CD14-positive monocyte (primary cell): ENCODE measurements around the gene EPGN. TPM values are rescaled to one million over a fixed set of nuclear protein-coding genes. Genes with fewer than 3 reads are reported as not detected.

Experiments used
- DNase-seq, 3 donors: peaks; one replicate each; pipeline ENCODE4 v3.0.0-alpha.2; 2011 to 2022
- H2AFZ ChIP-seq: 2 replicates; pipeline ENCODE4 v1.6.0; 2012; ENCODE audit warnings: mild to moderate bottlenecking, low read depth, low read length, inconsistent platforms; ENCODE audit not compliant: insufficient read depth, poor library complexity, severe bottlenecking
- H3K27ac ChIP-seq, 2 donors: 1 replicate in 1 of 2; 2 replicates in 1 of 2; pipeline ENCODE4 v1.5.1; 2012 to 2013; ENCODE audit warnings: low read length in 2 of 2, control low read depth in 1 of 2, inconsistent platforms in 1 of 2, low read depth in 1 of 2, mild to moderate bottlenecking in 1 of 2
- H3K27me3 ChIP-seq, 2 donors: one replicate each; pipeline versions ENCODE4 v1.6.0 to v1.6.1; 2011 to 2013; ENCODE audit warnings: low read length in 2 of 2; ENCODE audit not compliant: control insufficient read depth in 2 of 2, insufficient read depth in 2 of 2
- H3K36me3 ChIP-seq, 2 donors: replicated peaks in 1 of 2; 1 replicate in 1 of 2; 2 replicates in 1 of 2; pipeline versions ENCODE4 v1.5.1 to v1.6.1; 2012 to 2013; ENCODE audit warnings: low read length in 2 of 2, control low read depth in 1 of 2, inconsistent platforms in 1 of 2, mild to moderate bottlenecking in 1 of 2; ENCODE audit not compliant: insufficient read depth in 2 of 2, control insufficient read depth in 1 of 2
- H3K4me1 ChIP-seq, 2 donors: 1 replicate in 1 of 2; 2 replicates in 1 of 2; pipeline versions ENCODE4 v1.5.1 to v1.6.1; 2012 to 2013; ENCODE audit warnings: low read length in 2 of 2, control low read depth in 1 of 2, inconsistent platforms in 1 of 2, mild to moderate bottlenecking in 1 of 2, moderate library complexity in 1 of 2; ENCODE audit not compliant: insufficient read depth in 2 of 2, control insufficient read depth in 1 of 2
- H3K4me2 ChIP-seq: replicated peaks from 2 replicates; pipeline ENCODE3; 2012; ENCODE audit warnings: low read length, moderate library complexity, mild to moderate bottlenecking; ENCODE audit not compliant: poor library complexity, severe bottlenecking; ENCODE audit errors: extremely low read depth
- H3K4me3 ChIP-seq, 3 experiments: fragments of 200-600 bp in 1 of 3; sonication (generic) in 1 of 3; replicated peaks in 1 of 3; 1 replicate in 2 of 3; 2 replicates in 1 of 3; pipeline ENCODE4 v1.5.1; 2011 to 2013; ENCODE audit warnings: low read length in 3 of 3, mild to moderate bottlenecking in 3 of 3, control low read depth in 2 of 3, low read depth in 2 of 3, inconsistent platforms in 1 of 3, moderate library complexity in 1 of 3
- H3K79me2 ChIP-seq: 2 replicates; pipeline ENCODE4 v1.6.0; 2012; ENCODE audit warnings: mild to moderate bottlenecking, control low read depth, inconsistent platforms, low read length, moderate library complexity; ENCODE audit not compliant: insufficient read depth
- H3K9ac ChIP-seq: 2 replicates; pipeline ENCODE4 v1.6.0; 2017; ENCODE audit warnings: low read length, mild to moderate bottlenecking; ENCODE audit not compliant: insufficient read depth, poor library complexity, severe bottlenecking
- H3K9me3 ChIP-seq, 2 donors: replicated peaks in 1 of 2; 1 replicate in 1 of 2; 2 replicates in 1 of 2; pipeline versions ENCODE4 v1.5.1 to v1.6.1; 2012 to 2013; ENCODE audit warnings: low read length in 2 of 2, control low read depth in 1 of 2; ENCODE audit not compliant: control insufficient read depth in 1 of 2, insufficient read depth in 1 of 2
- H4K20me1 ChIP-seq: 2 replicates; pipeline ENCODE4 v1.6.0; 2012; ENCODE audit warnings: mild to moderate bottlenecking, low read length, control low read depth, moderate library complexity; ENCODE audit not compliant: insufficient read depth
- H3K27ac Mint-ChIP-seq, 7 donors: one replicate each; pipeline ENCODE4 v1.8.0; 2020; ENCODE audit warnings: mild to moderate bottlenecking in 7 of 7, mixed read lengths in 7 of 7, moderate library complexity in 6 of 7, inconsistent platforms in 2 of 7
- H3K27me3 Mint-ChIP-seq, 3 donors: one replicate each; pipeline ENCODE4 v1.8.0; 2021 to 2022; ENCODE audit warnings: low read depth in 3 of 3, mild to moderate bottlenecking in 3 of 3, mixed read lengths in 3 of 3, moderate library complexity in 3 of 3, inconsistent platforms in 1 of 3
- H3K36me3 Mint-ChIP-seq, 2 donors: one replicate each; pipeline ENCODE4 v1.8.0; 2020; ENCODE audit warnings: mixed read lengths in 2 of 2, inconsistent platforms in 1 of 2, mild to moderate bottlenecking in 1 of 2
- H3K4me1 Mint-ChIP-seq: one replicate; pipeline ENCODE4 v1.8.0; 2020; ENCODE audit warnings: mild to moderate bottlenecking, mixed read lengths
- H3K4me3 Mint-ChIP-seq, 2 donors: one replicate each; pipeline ENCODE4 v1.8.0; 2020; ENCODE audit warnings: mild to moderate bottlenecking in 2 of 2, mixed read lengths in 2 of 2, moderate library complexity in 1 of 2
- H3K9me3 Mint-ChIP-seq, 7 donors: one replicate each; pipeline ENCODE4 v1.8.0; 2020 to 2022; ENCODE audit warnings: mixed read lengths in 7 of 7, mild to moderate bottlenecking in 6 of 7, moderate library complexity in 6 of 7, inconsistent platforms in 2 of 7
- CTCF ChIP-seq: fragments of 200-600 bp; IDR thresholded peaks from one replicate; pipeline ENCODE4 v1.8.0; 2022; ENCODE audit warnings: antibody characterized with exemption, mild to moderate bottlenecking
- WGBS: methylation state at CpG from one replicate; pipeline ENCODE4 v1.1.5; 2013; ENCODE audit warnings: missing lambda C conversion rate; ENCODE audit not compliant: insufficient coverage; 5-methylcytosine and 5-hydroxymethylcytosine counted together
- intact Hi-C, 2 donors: fragments of 100-400 bp; cut with micrococcal nuclease; formaldehyde crosslinking; loops; one replicate each; pipeline versions ENCODE4 v1.15.0 to v1.15.1; 2023
- polyA plus RNA-seq, 3 donors: library from polyadenylated mRNA; depleted of rRNA in 1 of 3; unstranded in 2 of 3; stranded (reverse) in 1 of 3; fragments of 300-500 nt in 2 of 3; fragments of >200 nt in 1 of 3; fragmentation: Illumina TruSeq in 2 of 3; gene quantifications; 1 replicate in 2 of 3; 2 replicates in 1 of 3; pipeline ENCODE4 v1.2.3, GENCODE V29; 2012 to 2021

EPGN gene
- polyA plus RNA-seq, 3 donors, result not detected

GRCh38 chr4:74328501-74328900 lies 20.2 kb downstream of the EPGN start:
- Histone ChIP-seq H3K4me3 (no peak overlapping the region), H3K9ac (no peak overlapping the region), H3K9me3 (no peaks in the 10 kb centered on the region), H4K20me1 (no peaks in the 10 kb centered on the region), H3K36me3 (no peaks in the 10 kb centered on the region), H3K4me2 (no peak overlapping the region), H2AFZ (no peak overlapping the region), H3K79me2 (no peaks in the 10 kb centered on the region), H3K27me3 (no peaks in the 10 kb centered on the region), H3K4me1 (peaks cover 16 to 21% of the 10 kb centered on the region in 2 donors), H3K27ac (no peak overlapping the region)
- Mint-ChIP-seq H3K36me3 (no peaks in the 10 kb centered on the region), H3K4me1 (peaks cover 42% of the 10 kb centered on the region), H3K4me3 (no peak overlapping the region), H3K27me3 (no peaks in the 10 kb centered on the region), H3K9me3 (peaks cover 0 to 2% (median 0%) of the 10 kb centered on the region in 7 donors), H3K27ac (peak overlapping the region in 4 of 7 donors; percentile 10 to 93 (median 74))
- no CpG with 5 or more reads among the region's 1 CpG for WGBS
- no peak for DNase-seq
- intact Hi-C loops, result loop anchor here in 1 of 2 donors (10.0 kb wide), 2 partner anchors 116 to 296 kb away; partner anchors contain the start of gene AREG
- no peak for TF ChIP-seq CTCF

- H3K27me3 ChIP-seq, result no peaks in the 10 kb centered on the region
- H3K9ac ChIP-seq, result no peak overlapping the region
- no peak overlapping the region for H3K4me2 ChIP-seq
- peaks cover 0 to 5% (median 5%) of the 10 kb centered on the region in 7 donors for H3K9me3 Mint-ChIP-seq
- no peak for TF ChIP-seq CTCF
- H3K27ac Mint-ChIP-seq, result peak overlapping the region in 3 of 7 donors; percentile 10 to 93 (median 76)
- peaks cover 40% of the 10 kb centered on the region for H3K4me1 Mint-ChIP-seq
- H4K20me1 ChIP-seq, result no peaks in the 10 kb centered on the region
- no peak overlapping the region for H3K4me3 ChIP-seq
- H2AFZ ChIP-seq, result no peak overlapping the region
- peaks cover 0 to under 1% (median 0%) of the 10 kb centered on the region in 3 donors for H3K27me3 Mint-ChIP-seq
- H3K4me1 ChIP-seq, result peaks cover 16 to 21% of the 10 kb centered on the region in 2 donors
- no peak overlapping the region for H3K4me3 Mint-ChIP-seq
- intact Hi-C loops, result loop anchor here in 1 of 2 donors (10.0 kb wide), 2 partner anchors 115 to 295 kb away; partner anchors contain the start of gene AREG
- DNase-seq, result no peak
- H3K36me3 Mint-ChIP-seq, result peaks cover 0 to under 1% of the 10 kb centered on the region in 2 donors
- H3K27ac ChIP-seq, result no peak overlapping the region
- no peaks in the 10 kb centered on the region for H3K36me3 ChIP-seq
- H3K79me2 ChIP-seq, result no peaks in the 10 kb centered on the region
- peaks cover 3 to 5% of the 10 kb centered on the region in 2 donors for H3K9me3 ChIP-seq
Measured at GRCh38 chr4:74329307-74329706, 21.0 kb downstream of the EPGN start.
